H9 (cell line): ENCODE results near the gene CDR2. TPM values are rescaled to one million over a fixed set of nuclear protein-coding genes. Genes with fewer than 3 reads are reported as not detected.

ENCODE experiments used
- DNase-seq: peaks from one replicate; pipeline ENCODE4 v3.0.0-alpha.2; 2017
- H2AFZ ChIP-seq: one replicate; pipeline ENCODE4 v1.6.1; 2013; ENCODE audit warnings: mild to moderate bottlenecking, low read length, control low read depth, moderate library complexity
- H2AK5ac ChIP-seq: 2 replicates; pipeline ENCODE4 v1.6.1; 2013; ENCODE audit warnings: low read length, control low read depth, mixed read lengths; ENCODE audit not compliant: insufficient read length
- H2BK120ac ChIP-seq: one replicate; pipeline ENCODE4 v1.6.1; 2013; ENCODE audit warnings: low read depth, mild to moderate bottlenecking, low read length, control low read depth, inconsistent platforms; ENCODE audit not compliant: poor library complexity, severe bottlenecking
- H2BK12ac ChIP-seq: 2 replicates; pipeline ENCODE4 v1.6.1; 2013; ENCODE audit warnings: low read length, control low read depth, mixed read lengths, low read depth; ENCODE audit not compliant: insufficient read length
- H2BK15ac ChIP-seq: 2 replicates; pipeline ENCODE4 v1.6.1; 2013; ENCODE audit warnings: low read depth, low read length, control low read depth
- H2BK20ac ChIP-seq: one replicate; pipeline ENCODE4 v1.6.1; 2013; ENCODE audit warnings: low read depth, mild to moderate bottlenecking, low read length, control low read depth, inconsistent platforms; ENCODE audit not compliant: poor library complexity, severe bottlenecking
- H2BK5ac ChIP-seq: 2 replicates; pipeline ENCODE4 v1.6.1; 2013; ENCODE audit warnings: low read length, control low read depth, mixed read lengths; ENCODE audit not compliant: insufficient read length
- H3K14ac ChIP-seq: 2 replicates; pipeline ENCODE4 v1.6.1; 2013; ENCODE audit warnings: low read length, control low read depth; ENCODE audit not compliant: insufficient read depth
- H3K18ac ChIP-seq: 2 replicates; pipeline ENCODE4 v1.6.1; 2013; ENCODE audit warnings: low read depth, mild to moderate bottlenecking, mixed read lengths, low read length, control low read depth; ENCODE audit not compliant: insufficient read length
- H3K23ac ChIP-seq: 2 replicates; pipeline ENCODE4 v1.6.1; 2013; ENCODE audit warnings: low read length, control low read depth, mixed read lengths, low read depth; ENCODE audit not compliant: insufficient read length
- H3K23me2 ChIP-seq: 2 replicates; pipeline ENCODE4 v1.6.1; 2013; ENCODE audit warnings: low read depth, mild to moderate bottlenecking, mixed read lengths, low read length, control low read depth; ENCODE audit not compliant: insufficient read length, poor library complexity, severe bottlenecking
- H3K27ac ChIP-seq: 2 replicates; pipeline ENCODE4 v1.5.1; 2013; ENCODE audit warnings: low read length, control low read depth, mixed read lengths, low read depth; ENCODE audit not compliant: insufficient read length
- H3K27me3 ChIP-seq: 2 replicates; pipeline ENCODE4 v1.6.1; 2013; ENCODE audit warnings: low read length, control low read depth, inconsistent platforms; ENCODE audit not compliant: insufficient read depth
- H3K4ac ChIP-seq: 2 replicates; pipeline ENCODE4 v1.6.1; 2013; ENCODE audit warnings: low read depth, mild to moderate bottlenecking, control low read depth, inconsistent platforms, low read length, moderate library complexity
- H3K4me1 ChIP-seq: 2 replicates; pipeline ENCODE4 v1.6.1; 2013; ENCODE audit warnings: low read length, control low read depth, inconsistent platforms; ENCODE audit not compliant: insufficient read depth
- H3K4me2 ChIP-seq: 2 replicates; pipeline ENCODE4 v1.6.1; 2013; ENCODE audit warnings: low read length, control low read depth, mixed read lengths; ENCODE audit not compliant: insufficient read length, insufficient read depth
- H3K56ac ChIP-seq: 2 replicates; pipeline ENCODE4 v1.6.1; 2013; ENCODE audit warnings: low read depth, mild to moderate bottlenecking, mixed read lengths, low read length, control low read depth; ENCODE audit not compliant: insufficient read length
- H3K79me1 ChIP-seq: 2 replicates; pipeline ENCODE4 v1.6.1; 2013; ENCODE audit warnings: low read depth, mild to moderate bottlenecking, moderate library complexity, low read length, control low read depth, inconsistent platforms; ENCODE audit not compliant: insufficient read depth, poor library complexity, severe bottlenecking
- H3K79me2 ChIP-seq: 2 replicates; pipeline ENCODE4 v1.6.1; 2013; ENCODE audit warnings: low read length, control low read depth, inconsistent platforms; ENCODE audit not compliant: insufficient read depth
- H3K9ac ChIP-seq: 2 replicates; pipeline ENCODE4 v1.6.1; 2013; ENCODE audit warnings: low read length, control low read depth, mixed read lengths; ENCODE audit not compliant: insufficient read length; ENCODE audit errors: extremely low read depth
- H3K9me3 ChIP-seq: one replicate; pipeline ENCODE4 v1.6.1; 2013; ENCODE audit warnings: low read depth, low read length, inconsistent platforms; ENCODE audit not compliant: control insufficient read depth
- H3T11ph ChIP-seq: one replicate; pipeline ENCODE4 v1.6.1; 2013; ENCODE audit warnings: mild to moderate bottlenecking, low read length, control low read depth, inconsistent platforms
- H4K20me1 ChIP-seq: one replicate; pipeline ENCODE4 v1.6.1; 2013; ENCODE audit not compliant: control insufficient read depth, insufficient read length, insufficient read depth
- H4K5ac ChIP-seq: 2 replicates; pipeline ENCODE4 v1.6.1; 2013; ENCODE audit warnings: low read depth, mild to moderate bottlenecking, mixed read lengths, low read length, control low read depth; ENCODE audit not compliant: insufficient read length
- H4K8ac ChIP-seq: replicated peaks from 2 replicates; pipeline ENCODE4 v1.6.1; 2013; ENCODE audit warnings: low read length, control low read depth, mixed read lengths, low read depth; ENCODE audit not compliant: insufficient read length
- H4K91ac ChIP-seq: 2 replicates; pipeline ENCODE4 v1.6.1; 2013; ENCODE audit warnings: low read depth, mild to moderate bottlenecking, moderate library complexity, mixed read lengths, low read length, control low read depth; ENCODE audit not compliant: insufficient read length
- H3K27ac Mint-ChIP-seq, 3 experiments: 2 replicates in 2 of 3; 3 replicates in 1 of 3; pipeline ENCODE4 v1.8.0; 2020 to 2021; ENCODE audit warnings: mixed read lengths in 3 of 3, mild to moderate bottlenecking in 1 of 3, moderate library complexity in 1 of 3
- H3K27me3 Mint-ChIP-seq: 2 replicates; pipeline ENCODE4 v1.8.0; 2021; ENCODE audit warnings: low read depth, mild to moderate bottlenecking, moderate library complexity, mixed read lengths
- H3K36me3 Mint-ChIP-seq, 3 experiments: 2 replicates in 2 of 3; 3 replicates in 1 of 3; pipeline ENCODE4 v1.8.0; 2020 to 2021; ENCODE audit warnings: low read depth in 3 of 3, mixed read lengths in 3 of 3; ENCODE audit not compliant: insufficient read depth in 1 of 3
- H3K4me1 Mint-ChIP-seq, 2 experiments: 2 replicates each; pipeline ENCODE4 v1.8.0; 2020; ENCODE audit warnings: mixed read lengths in 2 of 2
- H3K4me3 Mint-ChIP-seq, 2 experiments: 2 replicates in 1 of 2; 3 replicates in 1 of 2; pipeline ENCODE4 v1.8.0; 2020 to 2021; ENCODE audit warnings: mild to moderate bottlenecking in 2 of 2, mixed read lengths in 2 of 2, moderate library complexity in 1 of 2
- H3K9me3 Mint-ChIP-seq, 2 experiments: 2 replicates in 1 of 2; 3 replicates in 1 of 2; pipeline ENCODE4 v1.8.0; 2020; ENCODE audit warnings: mild to moderate bottlenecking in 2 of 2, mixed read lengths in 2 of 2, moderate library complexity in 1 of 2
- CTCF ChIP-seq: fragments of 200-600 bp; sonication (generic); conservative IDR thresholded peaks from 3 replicates; pipeline ENCODE4 v1.8.0; 2021; ENCODE audit warnings: antibody characterized with exemption, mild to moderate bottlenecking
- WGBS: extraction: QIAGEN DNeasy Blood & Tissue Kit; methylation state at CpG from one replicate; pipeline ENCODE4 v1.1.7; 2013; ENCODE audit warnings: missing lambda C conversion rate, low lambda C conversion rate, mixed read lengths; ENCODE audit not compliant: insufficient read length; ENCODE audit errors: extremely low coverage; 5-methylcytosine and 5-hydroxymethylcytosine counted together
- total RNA-seq: library from RNA; stranded (reverse); gene quantifications from 2 replicates; pipeline ENCODE4 v1.2.1, GENCODE V29; 2021

The CDR2 gene
- total RNA-seq, 1 experiment from 2014 or later, result 33.4 TPM

GRCh38 chr16:22423716-22424115 is 49.3 kb upstream of the CDR2 start:
- Histone ChIP-seq H2BK5ac (no peak overlapping the region), H3K23ac (no peak overlapping the region), H3K79me1 (no peaks in the 10 kb centered on the region), H2AFZ (no peak overlapping the region), H4K91ac (no peak overlapping the region), H3T11ph (no peak overlapping the region), H3K18ac (no peak overlapping the region), H2AK5ac (no peak overlapping the region), H3K9me3 (no peaks in the 10 kb centered on the region), H3K4ac (no peak overlapping the region), H4K8ac (no peak overlapping the region), H2BK20ac (no peak overlapping the region), H3K27ac (no peak overlapping the region), H3K56ac (no peak overlapping the region), H3K79me2 (no peaks in the 10 kb centered on the region), H3K4me1 (no peaks in the 10 kb centered on the region), H4K5ac (peak overlapping the region; percentile 3), H2BK12ac (no peak overlapping the region), H3K27me3 (no peaks in the 10 kb centered on the region), H3K14ac (no peak overlapping the region), H4K20me1 (no peaks in the 10 kb centered on the region), H2BK15ac (no peak overlapping the region), H3K23me2 (no peaks in the 10 kb centered on the region), H3K4me2 (no peak overlapping the region), H3K9ac (no peak overlapping the region), H2BK120ac (no peak overlapping the region)
- H3K27me3 Mint-ChIP-seq, result no peaks in the 10 kb centered on the region
- TF ChIP-seq CTCF, result no peak
- WGBS, result no CpG with 5 or more reads among the region's 12 CpGs
- no peak for DNase-seq
- no peaks in the 10 kb centered on the region for H3K4me1 Mint-ChIP-seq
- H3K9me3 Mint-ChIP-seq, result no peaks in the 10 kb centered on the region; a peak in 1 of 5 replicates
- 0 out of 7 replicates have a peak overlapping the region, but pooled peaks of 1 of the 3 experiments have one; percentile 6 for H3K27ac Mint-ChIP-seq
- peaks cover 18 to 69% (median 34%) of the 10 kb centered on the region in 3 experiments for H3K36me3 Mint-ChIP-seq
- H3K4me3 Mint-ChIP-seq, result no peak overlapping the region
